Uterus (tissue), 2 donors: ENCODE data around the gene NTRK3.

ENCODE experiments used
- POLR2A ChIP-seq, 2 donors: fragments of 450-650 bp; IDR thresholded peaks; one replicate each; pipeline ENCODE4 v1.6.1; 2016; ENCODE audit warnings: antibody characterized with exemption in 2 of 2, mild to moderate bottlenecking in 1 of 2, moderate library complexity in 1 of 2
- TF ChIP-seq, protein P1 (sequence below), 4 experiments: fragments of 200-600 bp in 2 of 4; fragments of 450-650 bp in 2 of 4; sonication (generic) in 2 of 4; IDR thresholded peaks; one replicate each; pipeline ENCODE4 v1.5.1; 2016 to 2019; ENCODE audit warnings: antibody characterized with exemption in 4 of 4, mild to moderate bottlenecking in 2 of 4, moderate library complexity in 1 of 4

DNA sequence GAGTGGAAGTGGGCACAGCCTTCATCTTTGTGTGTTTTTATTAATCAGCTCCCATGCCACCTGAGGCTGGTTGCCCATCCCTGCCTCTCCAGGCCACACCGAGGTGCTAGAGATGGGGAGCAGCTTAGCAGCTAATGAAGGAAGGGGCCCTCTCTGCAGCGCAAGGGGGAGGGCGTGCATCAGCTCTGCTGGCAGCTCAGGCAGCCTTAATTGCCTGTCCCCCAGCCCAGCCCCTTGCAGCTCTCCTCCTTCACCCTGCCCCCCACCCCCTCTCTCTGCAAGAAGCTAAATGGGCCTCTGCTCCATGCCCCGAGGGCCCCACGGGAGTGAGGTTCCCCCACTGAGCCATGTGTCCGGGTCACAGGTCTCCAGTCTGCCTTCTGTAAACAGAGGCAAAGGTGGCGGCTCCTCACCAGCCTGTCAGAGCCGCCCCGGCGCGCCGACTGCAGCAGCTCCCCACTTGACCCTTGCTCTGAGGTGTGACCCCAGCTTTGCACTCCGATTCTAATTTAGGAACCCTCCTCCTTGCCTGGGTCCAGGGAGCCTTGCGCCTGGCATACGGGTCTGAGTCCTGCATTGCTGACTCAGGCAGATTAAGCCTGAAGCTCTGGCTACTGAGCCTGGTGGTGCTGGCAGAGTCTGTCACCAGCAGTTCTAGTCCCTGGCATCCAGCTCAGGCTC lies 27.9 kb upstream of the NTRK3 start:
- no peak for TF ChIP-seq POLR2A (IDR thresholded peaks at IDR 0.05)
- TF ChIP-seq, protein P1, sequence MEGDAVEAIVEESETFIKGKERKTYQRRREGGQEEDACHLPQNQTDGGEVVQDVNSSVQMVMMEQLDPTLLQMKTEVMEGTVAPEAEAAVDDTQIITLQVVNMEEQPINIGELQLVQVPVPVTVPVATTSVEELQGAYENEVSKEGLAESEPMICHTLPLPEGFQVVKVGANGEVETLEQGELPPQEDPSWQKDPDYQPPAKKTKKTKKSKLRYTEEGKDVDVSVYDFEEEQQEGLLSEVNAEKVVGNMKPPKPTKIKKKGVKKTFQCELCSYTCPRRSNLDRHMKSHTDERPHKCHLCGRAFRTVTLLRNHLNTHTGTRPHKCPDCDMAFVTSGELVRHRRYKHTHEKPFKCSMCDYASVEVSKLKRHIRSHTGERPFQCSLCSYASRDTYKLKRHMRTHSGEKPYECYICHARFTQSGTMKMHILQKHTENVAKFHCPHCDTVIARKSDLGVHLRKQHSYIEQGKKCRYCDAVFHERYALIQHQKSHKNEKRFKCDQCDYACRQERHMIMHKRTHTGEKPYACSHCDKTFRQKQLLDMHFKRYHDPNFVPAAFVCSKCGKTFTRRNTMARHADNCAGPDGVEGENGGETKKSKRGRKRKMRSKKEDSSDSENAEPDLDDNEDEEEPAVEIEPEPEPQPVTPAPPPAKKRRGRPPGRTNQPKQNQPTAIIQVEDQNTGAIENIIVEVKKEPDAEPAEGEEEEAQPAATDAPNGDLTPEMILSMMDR (IDR thresholded peaks at IDR 0.05) = no peak
